HepG2 (cell line): ENCODE measurements around the gene DOCK3. TPM values are rescaled to one million over a fixed set of nuclear protein-coding genes. Genes with fewer than 3 reads are reported as not detected.

ENCODE experiments used
- ATAC-seq: fragments of 200-7000 bp; cut with Tn5 transposase; 3 replicates; pipeline ENCODE4 v1.9.1; 2020; ENCODE audit warnings: mild to moderate bottlenecking, moderate library complexity
- BruUV-seq: library from RNA; stranded (reverse); fragments of 400-500 nt; replicated peaks from 2 replicates; lab custom pipeline; 2021; lab: Mats Ljungman, UMichigan
- CTCF ChIA-PET: fragments of 300-600 bp; formaldehyde crosslinking; extraction: SDS; loops from one replicate; lab custom pipeline; 2021; ENCODE audit warnings: low total read pairs, inconsistent platforms, low intra/inter-chr PET ratio; lab: Yijun Ruan, JAX
- POLR2A ChIA-PET: fragments of 350-600 bp; sonication (Branson Sonifier 250); formaldehyde crosslinking; loops from one replicate; lab custom pipeline; 2020; ENCODE audit warnings: antibody characterized with exemption, inconsistent platforms; lab: Yijun Ruan, JAX
- DNase-seq: peaks from one replicate; pipeline ENCODE4 v3.0.0-alpha.2; 2015; ENCODE audit warnings: low spot score
- FAIRE-seq: peaks from 3 replicates; lab custom pipeline; 2011; peaks lifted over from hg19 to GRCh38; lab: Jason Lieb, UNC
- H2AFZ ChIP-seq: one replicate; pipeline ENCODE4 v1.6.1; 2011; ENCODE audit warnings: low read length, inconsistent platforms
- H3K27ac ChIP-seq: fragments of 300-600 bp; 3 replicates; pipeline ENCODE4 v1.8.0; 2011; ENCODE audit warnings: mixed run types, mild to moderate bottlenecking, mixed read lengths, low read length, inconsistent platforms; ENCODE audit not compliant: insufficient read depth; ENCODE audit errors: extremely low read length
- H3K27me3 ChIP-seq, 2 experiments: fragments of 200-600 bp in 1 of 2; 2 replicates in 1 of 2; 3 replicates in 1 of 2; pipeline versions ENCODE4 v1.6.0 to v1.8.0; 2011; ENCODE audit warnings: low read length in 2 of 2, mild to moderate bottlenecking in 2 of 2, moderate library complexity in 2 of 2, inconsistent platforms in 1 of 2; ENCODE audit not compliant: insufficient read depth in 2 of 2, control insufficient read depth in 1 of 2
- H3K36me3 ChIP-seq, 2 experiments: fragments of 200-600 bp in 1 of 2; replicated peaks in 1 of 2; 2 replicates in 1 of 2; 3 replicates in 1 of 2; pipeline versions ENCODE4 v1.5.1 to v1.8.0; 2011; ENCODE audit warnings: low read length in 2 of 2, inconsistent platforms in 1 of 2; ENCODE audit not compliant: insufficient read depth in 2 of 2, control insufficient read depth in 1 of 2
- H3K4me1 ChIP-seq: 2 replicates; pipeline ENCODE4 v1.5.1; 2012; ENCODE audit warnings: low read length, inconsistent platforms; ENCODE audit not compliant: insufficient read depth
- H3K4me2 ChIP-seq: 2 replicates; pipeline ENCODE4 v1.6.0; 2011; ENCODE audit warnings: low read depth, low read length, inconsistent platforms
- H3K4me3 ChIP-seq, 3 experiments: fragments of 200-600 bp in 1 of 3; sonication (generic), shearing (Covaris generic) in 1 of 3; replicated peaks in 1 of 3; 2 replicates each; pipeline ENCODE4 v1.5.1; 2011 to 2016; ENCODE audit warnings: low read length in 3 of 3, inconsistent platforms in 2 of 3, low read depth in 2 of 3, mild to moderate bottlenecking in 2 of 3, control low read depth in 1 of 3, mixed read lengths in 1 of 3; ENCODE audit not compliant: insufficient read depth in 1 of 3
- H3K79me2 ChIP-seq: one replicate; pipeline ENCODE4 v1.6.1; 2011; ENCODE audit warnings: low read length, inconsistent platforms; ENCODE audit not compliant: insufficient read depth
- H3K9ac ChIP-seq: 2 replicates; pipeline ENCODE4 v1.6.0; 2011; ENCODE audit warnings: mild to moderate bottlenecking, low read depth, low read length, inconsistent platforms; ENCODE audit not compliant: insufficient read depth
- H3K9me3 ChIP-seq: 2 replicates; pipeline ENCODE4 v1.5.1; 2012; ENCODE audit warnings: mild to moderate bottlenecking, low read length
- H4K20me1 ChIP-seq: 2 replicates; pipeline ENCODE4 v1.6.0; 2011; ENCODE audit warnings: inconsistent platforms, mild to moderate bottlenecking, low read length, moderate library complexity; ENCODE audit not compliant: insufficient read depth
- AGO2 ChIP-seq: fragments of 200-400 bp; formaldehyde crosslinking; optimal IDR thresholded peaks from 2 replicates; pipeline ENCODE3; 2017; ENCODE audit warnings: mild to moderate bottlenecking, low read depth, low read length, moderate library complexity
- GABPB1 ChIP-seq: IDR thresholded peaks from 2 replicates; pipeline ENCODE4 v1.6.1; 2016; ENCODE audit warnings: mild to moderate bottlenecking, missing genetic modification reagents, moderate library complexity, missing compliant biosample characterization
- MAFF ChIP-seq: IDR thresholded peaks from 2 replicates; pipeline ENCODE4 v1.6.1; 2011; ENCODE audit warnings: low read depth, low read length, improper control_type of control experiment
- PAF1 ChIP-seq: IDR thresholded peaks from 2 replicates; pipeline ENCODE4 v1.6.1; 2016; ENCODE audit warnings: missing genetic modification reagents, missing compliant biosample characterization
- POLR2A ChIP-seq, 2 experiments: IDR thresholded peaks; 2 replicates each; pipeline ENCODE4 v1.6.1; 2011; ENCODE audit warnings: low read depth in 2 of 2, low read length in 2 of 2, mild to moderate bottlenecking in 1 of 2, moderate library complexity in 1 of 2; ENCODE audit not compliant: insufficient read depth in 1 of 2
- POLR2AphosphoS2 ChIP-seq: IDR thresholded peaks from 2 replicates; pipeline ENCODE4 v1.6.1; 2011; ENCODE audit warnings: low read depth, low read length, improper control_type of control experiment
- PREB ChIP-seq: sonication (generic); formaldehyde crosslinking; IDR thresholded peaks from 2 replicates; pipeline ENCODE4 v1.4.0; 2020; ENCODE audit warnings: missing genetic modification reagents
- PTBP1 ChIP-seq: fragments of 200-400 bp; formaldehyde crosslinking; IDR thresholded peaks from 2 replicates; pipeline ENCODE4 v1.6.1; 2018; ENCODE audit warnings: low read length, low read depth; ENCODE audit not compliant: poor library complexity, severe bottlenecking
- RBFOX2 ChIP-seq: fragments of 200-400 bp; formaldehyde crosslinking; IDR thresholded peaks from 2 replicates; pipeline ENCODE4 v1.6.1; 2017; ENCODE audit warnings: low read depth, mild to moderate bottlenecking, low read length
- RELA ChIP-seq: sonication (generic); formaldehyde crosslinking; IDR thresholded peaks from 2 replicates; pipeline ENCODE4 v1.4.0; 2020; ENCODE audit warnings: missing genetic modification reagents
- SP4 ChIP-seq: sonication (generic); formaldehyde crosslinking; IDR thresholded peaks from 2 replicates; pipeline ENCODE4 v1.8.1; 2023; ENCODE audit warnings: mild to moderate bottlenecking, missing genetic modification reagents
- TCF7 ChIP-seq: sonication (generic); IDR thresholded peaks from 2 replicates; pipeline ENCODE4 v1.6.1; 2016; ENCODE audit warnings: antibody characterized with exemption, low read depth
- ZFX ChIP-seq: sonication (generic); formaldehyde crosslinking; IDR thresholded peaks from 2 replicates; pipeline ENCODE4 v1.4.0; 2020; ENCODE audit warnings: mild to moderate bottlenecking, low read depth, missing genetic modification reagents, moderate library complexity
- ZNF143 ChIP-seq: sonication (generic); formaldehyde crosslinking; IDR thresholded peaks from 2 replicates; pipeline ENCODE4 v1.4.0; 2020; ENCODE audit warnings: missing genetic modification reagents
- WGBS: methylation state at CpG from one replicate; pipeline ENCODE4 v1.1.6; 2017; ENCODE audit warnings: low lambda C conversion rate; 5-methylcytosine and 5-hydroxymethylcytosine counted together
- in situ Hi-C: cut with HindIII; loops from 2 replicates; pipeline ENCODE4 v1.10.0; 2017; ENCODE audit warnings: low pct_unique_long_range_greater_than_20kb; ENCODE audit not compliant: extremely low pct_ligation_motif_present
- intact Hi-C: fragments of 100-400 bp; cut with micrococcal nuclease; formaldehyde crosslinking; loops from one replicate; pipeline ENCODE4 v1.10.0; 2022; ENCODE audit not compliant: unreplicated experiment
- polyA plus RNA-seq, 8 experiments: library from polyadenylated mRNA; depleted of rRNA in 3 of 8; stranded (reverse) in 7 of 8; unstranded in 1 of 8; fragments of >200 nt; fragmentation: Illumina TruSeq in 4 of 8; extraction: Trizol in 4 of 8; gene quantifications; 2 replicates each; pipeline versions ENCODE4 v1.2.1 to v1.2.3, GENCODE V29; 2011 to 2016; ENCODE audit warnings: low read depth in 4 of 8, missing spikeins in 1 of 8, mixed read lengths in 1 of 8; ENCODE audit not compliant: insufficient read depth in 1 of 8
- total RNA-seq, 5 experiments: library from RNA; depleted of rRNA; stranded (reverse); fragments of >200 nt; fragmentation: Illumina TruSeq; extraction: Trizol; gene quantifications; 2 replicates each; pipeline ENCODE4 v1.2.3, GENCODE V29; 2016; ENCODE audit warnings: low read depth in 1 of 5

The DOCK3 gene
- total and polyA plus RNA-seq, 2 of the 13 experiments (the other 11 are each of a cell fraction or from before 2014, with no cell fraction given), result not detected

DNA sequence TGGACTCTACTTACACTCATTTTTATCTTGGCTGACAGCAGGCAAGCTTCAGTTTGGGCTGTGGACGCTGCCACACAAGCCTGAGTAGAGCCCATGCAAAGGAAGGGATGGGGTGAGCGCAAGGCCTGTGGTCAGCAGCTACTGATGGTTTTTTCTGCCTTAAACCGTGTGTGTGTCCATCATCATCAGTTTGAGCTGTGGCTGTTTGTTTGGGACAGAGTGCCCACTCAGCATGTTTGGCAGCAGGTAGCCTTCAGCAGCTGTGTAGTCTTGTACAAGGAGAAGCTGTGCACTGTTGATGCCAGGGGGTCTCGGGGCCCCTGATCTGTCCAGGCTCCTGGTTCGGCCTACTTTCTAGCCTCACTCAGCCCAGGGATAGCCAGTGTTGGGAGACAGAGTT, 719.8 kb downstream of the DOCK3 start (continued):
- TF ChIP-seq PREB (CRISPR knock-in tag), result no peak
- TF ChIP-seq RELA (CRISPR knock-in tag), result no peak
- TF ChIP-seq SP4 (CRISPR knock-in tag), result peak; percentile 24; the same call in 1 of the 2 replicates
- no peak for TF ChIP-seq TCF7
- no peak for TF ChIP-seq PTBP1
- TF ChIP-seq MAFF, result peak; percentile 79

- intact Hi-C loops, result no loop called here
- H3K9me3 ChIP-seq, result no peaks in the 10 kb centered on the region
- no peak for DNase-seq
- H2AFZ ChIP-seq, result no peak overlapping the region
- H3K4me1 ChIP-seq, result peaks cover 33% of the 10 kb centered on the region
- no peak overlapping the region for H3K4me2 ChIP-seq
- H3K27ac ChIP-seq, result no peak overlapping the region
- H3K36me3 ChIP-seq, result peaks cover 21 to 66% of the 10 kb centered on the region in 2 experiments
- no peaks in the 10 kb centered on the region for H3K27me3 ChIP-seq
- 97% methylated on average over 12 of the region's 12 CpGs for WGBS
- H3K9ac ChIP-seq, result no peak overlapping the region
- in situ Hi-C loops, result no loop called here
- FAIRE-seq, result no peak
- ChIA-PET CTCF (no interaction called here), POLR2A (interaction anchor here (2.2 kb wide), 1 partner anchor 104 kb away, joined by 6 read pairs; the partner anchor contains the start of gene DCAF1)
- BruUV-seq, result no TSS peak
- peaks cover 41% of the 10 kb centered on the region for H3K79me2 ChIP-seq
- peaks cover 20% of the 10 kb centered on the region for H4K20me1 ChIP-seq
- ATAC-seq, result no peak
- TF ChIP-seq ZNF143 (CRISPR knock-in tag), result no peak
- TF ChIP-seq POLR2A (IDR thresholded peaks at IDR 0.05; ENCODE audit: insufficient read depth in 1 of 2, low read depth in 2 of 2, low read length in 2 of 2), result peak in 1 of 2 experiments; percentile 50; a peak in 2 of 4 replicates
- 0 out of 2 replicates have a peak, but pooled peaks have one; percentile 18 for TF ChIP-seq ZFX (CRISPR knock-in tag)
- peak; percentile 34; the same call in 1 of the 2 replicates for TF ChIP-seq POLR2AphosphoS2
- TF ChIP-seq PAF1 (CRISPR knock-in tag), result peak; percentile 80
- peak; percentile 51 for TF ChIP-seq AGO2
- no peak for TF ChIP-seq GABPB1 (CRISPR knock-in tag)
- peak; percentile 36; the same call in 1 of the 2 replicates for TF ChIP-seq RBFOX2
- TF ChIP-seq, all 625 proteins: peak for 6
- no peak overlapping the region for H3K4me3 ChIP-seq
These were observed 720.9 kb downstream of the DOCK3 start for GRCh38 chr3:51395493-51396213.
